Dermis blood vessel endothelial cell (primary cell): ENCODE data around the gene GAL3ST3. TPM values are rescaled to one million over a fixed set of nuclear protein-coding genes. Genes with fewer than 3 reads are reported as not detected.
"Not testable (repeated sequence)": the region's sequence is repeated elsewhere in the genome, so short reads cannot be mapped to it uniquely, and the experiment has no call there.

ENCODE experiments used
- DNase-seq: peaks from one replicate; pipeline ENCODE4 v3.0.0; 2010
- total RNA-seq: library from RNA; depleted of rRNA; stranded (reverse); fragments of >200 nt; gene quantifications from 2 replicates; pipeline ENCODE4 v1.2.3, GENCODE V29; 2014

The GAL3ST3 gene
- total RNA-seq, 1 donor from 2014 or later, result 1.4 TPM

GRCh38 chr11:66011785-66012303 is 37.1 kb downstream of the GAL3ST3 start, which contains the start of gene CST6:
CST6 (plus strand) TSS chr11:66012008; CDS start chr11:66012045, 37 bp downstream.
- DNase-seq, result no peak

- DNase-seq, result no peak
Measured at GRCh38 chr11:66011239-66011784, 37.6 kb downstream of the GAL3ST3 start.

GRCh38 chr11:66010036-66010435 is 38.9 kb downstream of the GAL3ST3 start:
- not testable (repeated sequence) for DNase-seq

DNA sequence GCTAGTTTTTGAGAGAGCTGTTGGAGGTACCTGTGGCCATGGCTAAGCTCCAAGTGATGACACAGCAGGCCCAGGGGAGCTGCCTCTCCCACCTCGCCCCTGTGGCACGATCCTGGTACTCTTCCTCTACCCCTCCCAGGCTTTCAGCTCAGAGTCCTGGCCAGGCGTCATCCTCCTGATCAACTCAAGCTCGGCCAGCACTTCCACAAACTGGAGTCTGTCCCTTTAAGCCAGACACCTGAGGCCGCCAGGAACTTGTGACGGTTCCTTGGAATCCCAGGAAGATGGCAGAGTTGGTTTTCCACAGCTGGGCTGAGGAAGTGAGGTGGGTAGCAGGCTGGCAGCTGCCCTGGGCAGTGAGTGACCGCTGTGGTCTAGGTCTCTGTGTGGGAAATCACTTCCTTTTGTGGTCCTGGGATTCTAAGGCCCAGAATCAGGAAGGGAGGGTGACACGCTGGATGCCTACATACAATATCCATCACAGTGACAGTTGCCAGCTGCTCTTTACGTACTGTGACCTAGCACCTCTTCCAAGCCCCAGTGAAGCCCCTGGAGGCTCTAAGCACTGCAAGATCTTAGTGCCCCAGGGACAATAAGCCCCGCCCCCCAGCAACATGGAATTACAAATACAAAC is 40.4 kb downstream of the GAL3ST3 start:
- DNase-seq, result no peak

- DNase-seq, result no peak
Measured at GRCh38 chr11:66008095-66008467, 40.9 kb downstream of the GAL3ST3 start.

- DNase-seq, result no peak
Measured at GRCh38 chr11:66007201-66007634, 41.7 kb downstream of the GAL3ST3 start.

DNA sequence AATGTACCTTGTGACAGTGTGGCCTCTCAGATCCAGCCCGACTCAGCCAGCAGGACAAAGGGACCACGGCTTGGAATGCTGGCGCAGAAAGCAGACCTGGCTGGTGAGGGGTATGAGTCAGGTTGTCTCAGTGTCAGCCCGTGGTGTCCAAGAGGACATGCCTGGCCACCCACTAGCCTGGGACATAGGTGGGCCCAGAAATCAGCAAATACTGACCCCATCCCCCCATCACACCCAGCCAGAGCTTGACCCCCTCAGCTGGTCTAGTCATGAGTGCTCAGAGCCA is 42.1 kb downstream of the GAL3ST3 start:
- no peak for DNase-seq

GRCh38 chr11:66006134-66006890 is 42.6 kb downstream of the GAL3ST3 start:
- DNase-seq, result no peak

DNA sequence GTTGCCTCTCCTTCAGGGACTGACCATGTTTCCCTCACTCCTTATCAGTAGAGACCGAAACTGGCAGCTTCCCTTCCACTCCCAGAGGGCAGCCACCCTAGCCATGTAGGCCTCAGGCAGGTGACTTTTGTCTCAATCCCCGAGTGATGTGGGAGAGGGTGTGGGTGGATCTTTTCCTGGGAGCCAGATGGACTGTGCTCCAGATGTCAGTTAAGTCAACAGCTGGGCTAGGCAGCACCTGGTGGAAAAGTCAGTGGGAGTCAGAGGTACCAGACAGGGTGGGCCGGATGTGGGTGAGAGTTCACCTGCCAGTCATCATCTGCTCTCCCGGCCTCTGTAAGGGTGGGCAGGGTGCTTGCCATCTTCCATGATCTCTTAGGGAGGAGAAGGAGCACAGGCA is 44.8 kb downstream of the GAL3ST3 start:
- DNase-seq, result no peak

DNA sequence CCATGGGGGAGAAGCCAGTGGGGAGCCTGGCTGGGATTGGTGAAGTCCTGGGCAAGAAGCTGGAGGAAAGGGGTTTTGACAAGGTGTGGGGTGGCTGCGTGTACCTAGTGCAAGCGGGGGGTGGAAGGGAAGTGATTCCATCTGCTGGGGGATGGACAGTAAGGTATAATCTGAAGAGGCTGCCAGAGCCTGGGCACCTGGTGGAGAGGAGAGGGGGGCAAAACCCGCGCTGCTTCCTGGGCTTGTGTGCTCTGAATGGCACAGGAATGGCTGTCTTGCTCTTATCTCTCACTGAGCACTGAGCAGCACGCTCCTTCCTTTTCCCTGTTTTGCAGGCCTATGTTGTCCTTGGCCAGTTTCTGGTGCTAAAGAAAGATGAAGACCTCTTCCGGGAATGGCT is 45.7 kb downstream of the GAL3ST3 start:
- DNase-seq, result no peak

DNA sequence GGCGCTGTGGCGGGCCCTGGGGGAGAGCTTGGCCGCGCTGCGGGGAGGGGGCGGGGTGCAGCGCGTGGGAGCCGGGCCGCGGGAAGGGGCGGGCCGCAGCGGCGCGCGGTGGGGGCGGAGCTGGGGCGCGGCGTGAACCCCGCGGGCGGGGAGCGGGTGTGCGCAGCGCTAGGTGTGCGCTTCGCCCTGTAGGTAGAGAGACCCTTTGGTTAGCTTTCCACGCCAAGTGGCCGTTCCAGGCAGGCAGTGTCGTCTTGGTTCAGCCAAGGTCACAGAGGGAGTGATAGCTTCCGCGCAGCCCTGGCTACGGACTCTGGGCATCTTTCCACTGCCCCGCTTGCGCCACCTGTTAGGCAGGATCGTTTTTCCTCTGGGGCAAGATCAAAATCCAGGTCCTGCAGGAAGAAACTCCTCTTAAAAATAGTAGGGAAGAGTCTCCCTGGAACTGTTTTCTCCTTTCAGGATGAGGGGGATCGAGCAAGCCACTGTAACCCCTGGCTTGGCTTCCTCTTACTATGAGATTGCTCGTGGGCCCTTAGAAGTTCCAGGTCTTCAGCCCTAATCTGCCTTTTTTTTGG is 46.2 kb downstream of the GAL3ST3 start:
- peak; percentile 51 for DNase-seq

- DNase-seq, result peak; percentile 99
Measured at GRCh38 chr11:66001942-66002647, 46.9 kb downstream of the GAL3ST3 start, which contains the start of the genes BANF1 and EIF1AD. BANF1 (plus strand) TSS chr11:66002503; CDS start chr11:66003251, 748 bp downstream. EIF1AD (minus strand) TSS chr11:66002157; CDS start chr11:66000389, 1,768 bp downstream.

GRCh38 chr11:65997286-65997685 is 51.7 kb downstream of the GAL3ST3 start:
- no peak for DNase-seq

- no peak for DNase-seq
Measured at GRCh38 chr11:65992056-65992455, 56.9 kb downstream of the GAL3ST3 start.

Other genes with a start within 250 kb of the GAL3ST3 start
- 0.17 and 0.33 TPM in 2 replicates for gene SNX32, start 215.2 kb downstream of the GAL3ST3 start, total RNA-seq
- gene CFL1, start 191.0 kb downstream of the GAL3ST3 start, total RNA-seq, result 1,118 and 1,698 TPM in 2 replicates
- gene MUS81, start 188.7 kb downstream of the GAL3ST3 start, total RNA-seq, result 48.2 and 49.7 TPM in 2 replicates
- gene EFEMP2, start 176.4 kb downstream of the GAL3ST3 start, total RNA-seq, result 16.8 and 22.1 TPM in 2 replicates
- gene CTSW, start 169.3 kb downstream of the GAL3ST3 start, total RNA-seq, result not detected in 2 replicates
- gene FIBP, start 160.7 kb downstream of the GAL3ST3 start, total RNA-seq, result 161 and 189 TPM in 2 replicates
- gene CCDC85B, start 158.5 kb downstream of the GAL3ST3 start, total RNA-seq, result 69.3 and 163 TPM in 2 replicates
- 3.6 and 4.9 TPM in 2 replicates for gene FOSL1, start 148.8 kb downstream of the GAL3ST3 start, total RNA-seq
- 17.0 and 20.0 TPM in 2 replicates for gene C11orf68, start 130.1 kb downstream of the GAL3ST3 start, total RNA-seq
- gene DRAP1, start 129.7 kb downstream of the GAL3ST3 start, total RNA-seq, result 64.9 and 93.9 TPM in 2 replicates
- not detected in 2 replicates for gene TSGA10IP, start 103.7 kb downstream of the GAL3ST3 start, total RNA-seq
- 27.1 and 48.7 TPM in 2 replicates for gene SART1, start 87.4 kb downstream of the GAL3ST3 start, total RNA-seq
- gene EIF1AD, start 47.0 kb downstream of the GAL3ST3 start, total RNA-seq, result 32.2 and 35.8 TPM in 2 replicates
- gene BANF1, start 46.7 kb downstream of the GAL3ST3 start, total RNA-seq, result 18.2 and 23.2 TPM in 2 replicates
- gene CST6, start 37.2 kb downstream of the GAL3ST3 start, total RNA-seq, result 0.17 and 0.60 TPM in 2 replicates
- 0.34 TPM in 1 of 2 replicates, not detected in the other for gene CATSPER1, start 22.7 kb downstream of the GAL3ST3 start, total RNA-seq
- gene SF3B2, start 3.2 kb upstream of the GAL3ST3 start, total RNA-seq, result 116 and 141 TPM in 2 replicates
- gene PACS1, start 21.1 kb upstream of the GAL3ST3 start, total RNA-seq, result 28.2 and 52.7 TPM in 2 replicates
- gene KLC2, start 208.5 kb upstream of the GAL3ST3 start, total RNA-seq, result 18.0 and 18.5 TPM in 2 replicates
- 77.8 and 196 TPM in 2 replicates for gene RAB1B, start 219.5 kb upstream of the GAL3ST3 start, total RNA-seq
- gene CNIH2, start 229.0 kb upstream of the GAL3ST3 start, total RNA-seq, result not detected in 2 replicates
- 111 and 159 TPM in 2 replicates for gene YIF1A, start 240.0 kb upstream of the GAL3ST3 start, total RNA-seq
- not detected in 2 replicates for gene TMEM151A, start 242.7 kb upstream of the GAL3ST3 start, total RNA-seq